Sigmoid colon (tissue), 4 donors: ENCODE measurements around the gene CHRNA4.
"Not testable (repeated sequence)": the region's sequence is repeated elsewhere in the genome, so short reads cannot be mapped to it uniquely, and the experiment has no call there.

Experiments
- CTCF ChIP-seq, 4 experiments: fragments of 450-650 bp in 3 of 4; fragments of 200-600 bp in 1 of 4; IDR thresholded peaks; one replicate each; pipeline ENCODE4 v1.5.1; 2016 to 2019; ENCODE audit warnings: antibody characterized with exemption in 4 of 4, mild to moderate bottlenecking in 3 of 4, moderate library complexity in 2 of 4
- EP300 ChIP-seq, 4 donors: sonication (generic); formaldehyde crosslinking; IDR thresholded peaks; one replicate each; pipeline ENCODE4 v1.6.1; 2017; ENCODE audit warnings: antibody characterized with exemption in 4 of 4
- POLR2A ChIP-seq, 2 donors: fragments of 450-650 bp; IDR thresholded peaks; one replicate each; pipeline ENCODE4 v1.6.1; 2016; ENCODE audit warnings: antibody characterized with exemption in 2 of 2, mild to moderate bottlenecking in 2 of 2, moderate library complexity in 2 of 2
- POLR2AphosphoS5 ChIP-seq, 4 donors: sonication (generic); formaldehyde crosslinking; IDR thresholded peaks; one replicate each; pipeline ENCODE4 v1.6.1; 2017; ENCODE audit warnings: antibody characterized with exemption in 4 of 4

GRCh38 chr20:63305933-63306672, 55.0 kb downstream of the CHRNA4 start:
- not testable (repeated sequence) for TF ChIP-seq CTCF, POLR2A, POLR2AphosphoS5, EP300 (IDR thresholded peaks at IDR 0.05)
